ENCODE results near the gene SPAG8.

DNA sequence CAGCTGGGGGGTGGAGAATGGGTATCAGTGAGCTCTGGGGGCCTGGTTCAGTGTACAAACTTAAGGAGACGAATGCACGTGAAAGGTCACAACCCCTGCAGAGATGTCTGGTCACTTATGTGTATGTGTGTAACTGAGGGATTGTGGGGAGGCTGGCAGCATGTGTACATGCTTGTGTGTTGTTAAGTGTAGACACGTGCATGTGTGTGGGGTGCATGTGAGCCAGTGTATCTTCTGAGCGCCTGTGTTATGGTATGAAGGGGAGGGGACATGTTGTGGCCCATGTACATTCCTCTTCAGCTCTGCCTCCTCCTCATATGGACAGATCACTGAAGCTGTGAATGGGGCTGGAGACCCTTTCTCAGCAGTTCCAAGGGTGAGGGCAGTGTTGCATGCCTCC is 19.0 kb upstream of the SPAG8 start:
- TF ChIP-seq, protein P1, sequence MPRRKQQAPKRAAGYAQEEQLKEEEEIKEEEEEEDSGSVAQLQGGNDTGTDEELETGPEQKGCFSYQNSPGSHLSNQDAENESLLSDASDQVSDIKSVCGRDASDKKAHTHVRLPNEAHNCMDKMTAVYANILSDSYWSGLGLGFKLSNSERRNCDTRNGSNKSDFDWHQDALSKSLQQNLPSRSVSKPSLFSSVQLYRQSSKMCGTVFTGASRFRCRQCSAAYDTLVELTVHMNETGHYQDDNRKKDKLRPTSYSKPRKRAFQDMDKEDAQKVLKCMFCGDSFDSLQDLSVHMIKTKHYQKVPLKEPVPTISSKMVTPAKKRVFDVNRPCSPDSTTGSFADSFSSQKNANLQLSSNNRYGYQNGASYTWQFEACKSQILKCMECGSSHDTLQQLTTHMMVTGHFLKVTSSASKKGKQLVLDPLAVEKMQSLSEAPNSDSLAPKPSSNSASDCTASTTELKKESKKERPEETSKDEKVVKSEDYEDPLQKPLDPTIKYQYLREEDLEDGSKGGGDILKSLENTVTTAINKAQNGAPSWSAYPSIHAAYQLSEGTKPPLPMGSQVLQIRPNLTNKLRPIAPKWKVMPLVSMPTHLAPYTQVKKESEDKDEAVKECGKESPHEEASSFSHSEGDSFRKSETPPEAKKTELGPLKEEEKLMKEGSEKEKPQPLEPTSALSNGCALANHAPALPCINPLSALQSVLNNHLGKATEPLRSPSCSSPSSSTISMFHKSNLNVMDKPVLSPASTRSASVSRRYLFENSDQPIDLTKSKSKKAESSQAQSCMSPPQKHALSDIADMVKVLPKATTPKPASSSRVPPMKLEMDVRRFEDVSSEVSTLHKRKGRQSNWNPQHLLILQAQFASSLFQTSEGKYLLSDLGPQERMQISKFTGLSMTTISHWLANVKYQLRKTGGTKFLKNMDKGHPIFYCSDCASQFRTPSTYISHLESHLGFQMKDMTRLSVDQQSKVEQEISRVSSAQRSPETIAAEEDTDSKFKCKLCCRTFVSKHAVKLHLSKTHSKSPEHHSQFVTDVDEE (CRISPR knock-in tag; IDR thresholded peaks at IDR 0.05): no peak
- TF ChIP-seq, protein P2, sequence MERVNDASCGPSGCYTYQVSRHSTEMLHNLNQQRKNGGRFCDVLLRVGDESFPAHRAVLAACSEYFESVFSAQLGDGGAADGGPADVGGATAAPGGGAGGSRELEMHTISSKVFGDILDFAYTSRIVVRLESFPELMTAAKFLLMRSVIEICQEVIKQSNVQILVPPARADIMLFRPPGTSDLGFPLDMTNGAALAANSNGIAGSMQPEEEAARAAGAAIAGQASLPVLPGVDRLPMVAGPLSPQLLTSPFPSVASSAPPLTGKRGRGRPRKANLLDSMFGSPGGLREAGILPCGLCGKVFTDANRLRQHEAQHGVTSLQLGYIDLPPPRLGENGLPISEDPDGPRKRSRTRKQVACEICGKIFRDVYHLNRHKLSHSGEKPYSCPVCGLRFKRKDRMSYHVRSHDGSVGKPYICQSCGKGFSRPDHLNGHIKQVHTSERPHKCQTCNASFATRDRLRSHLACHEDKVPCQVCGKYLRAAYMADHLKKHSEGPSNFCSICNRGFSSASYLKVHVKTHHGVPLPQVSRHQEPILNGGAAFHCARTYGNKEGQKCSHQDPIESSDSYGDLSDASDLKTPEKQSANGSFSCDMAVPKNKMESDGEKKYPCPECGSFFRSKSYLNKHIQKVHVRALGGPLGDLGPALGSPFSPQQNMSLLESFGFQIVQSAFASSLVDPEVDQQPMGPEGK (CRISPR knock-in tag; IDR thresholded peaks at IDR 0.05; ENCODE audit: borderline replicate concordance): no peak
- TF ChIP-seq, protein P3, sequence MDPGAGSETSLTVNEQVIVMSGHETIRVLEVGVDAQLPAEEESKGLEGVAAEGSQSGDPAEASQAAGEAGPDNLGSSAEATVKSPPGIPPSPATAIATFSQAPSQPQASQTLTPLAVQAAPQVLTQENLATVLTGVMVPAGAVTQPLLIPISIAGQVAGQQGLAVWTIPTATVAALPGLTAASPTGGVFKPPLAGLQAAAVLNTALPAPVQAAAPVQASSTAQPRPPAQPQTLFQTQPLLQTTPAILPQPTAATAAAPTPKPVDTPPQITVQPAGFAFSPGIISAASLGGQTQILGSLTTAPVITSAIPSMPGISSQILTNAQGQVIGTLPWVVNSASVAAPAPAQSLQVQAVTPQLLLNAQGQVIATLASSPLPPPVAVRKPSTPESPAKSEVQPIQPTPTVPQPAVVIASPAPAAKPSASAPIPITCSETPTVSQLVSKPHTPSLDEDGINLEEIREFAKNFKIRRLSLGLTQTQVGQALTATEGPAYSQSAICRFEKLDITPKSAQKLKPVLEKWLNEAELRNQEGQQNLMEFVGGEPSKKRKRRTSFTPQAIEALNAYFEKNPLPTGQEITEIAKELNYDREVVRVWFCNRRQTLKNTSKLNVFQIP (CRISPR knock-in tag; IDR thresholded peaks at IDR 0.05; ENCODE audit: borderline replicate concordance, low read depth): no peak
- TF ChIP-seq ZNF70 (CRISPR knock-in tag; IDR thresholded peaks at IDR 0.05): no peak
- no peak for TF ChIP-seq RARB (CRISPR knock-in tag; IDR thresholded peaks at IDR 0.05)
- TF ChIP-seq ZNF8 (CRISPR knock-in tag; IDR thresholded peaks at IDR 0.05): no peak
- no peak for TF ChIP-seq SNAI2 (CRISPR knock-in tag; IDR thresholded peaks at IDR 0.05)
- TF ChIP-seq ISL1 (CRISPR knock-in tag; IDR thresholded peaks at IDR 0.05): no peak
- TF ChIP-seq PPARA (CRISPR knock-in tag; IDR thresholded peaks at IDR 0.05; ENCODE audit: borderline replicate concordance): no peak
- TF ChIP-seq, protein P4, sequence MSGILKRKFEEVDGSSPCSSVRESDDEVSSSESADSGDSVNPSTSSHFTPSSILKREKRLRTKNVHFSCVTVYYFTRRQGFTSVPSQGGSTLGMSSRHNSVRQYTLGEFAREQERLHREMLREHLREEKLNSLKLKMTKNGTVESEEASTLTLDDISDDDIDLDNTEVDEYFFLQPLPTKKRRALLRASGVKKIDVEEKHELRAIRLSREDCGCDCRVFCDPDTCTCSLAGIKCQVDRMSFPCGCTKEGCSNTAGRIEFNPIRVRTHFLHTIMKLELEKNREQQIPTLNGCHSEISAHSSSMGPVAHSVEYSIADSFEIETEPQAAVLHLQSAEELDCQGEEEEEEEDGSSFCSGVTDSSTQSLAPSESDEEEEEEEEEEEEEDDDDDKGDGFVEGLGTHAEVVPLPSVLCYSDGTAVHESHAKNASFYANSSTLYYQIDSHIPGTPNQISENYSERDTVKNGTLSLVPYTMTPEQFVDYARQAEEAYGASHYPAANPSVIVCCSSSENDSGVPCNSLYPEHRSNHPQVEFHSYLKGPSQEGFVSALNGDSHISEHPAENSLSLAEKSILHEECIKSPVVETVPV (CRISPR knock-in tag; IDR thresholded peaks at IDR 0.05): no peak
- TF ChIP-seq TOX (CRISPR knock-in tag; IDR thresholded peaks at IDR 0.05; ENCODE audit: borderline replicate concordance): no peak
